ENCODE results near the gene MTMR12.
"Not testable (repeated sequence)": the region's sequence is repeated elsewhere in the genome, so short reads cannot be mapped to it uniquely, and the experiment has no call there.

MTMR12 gene

DNA sequence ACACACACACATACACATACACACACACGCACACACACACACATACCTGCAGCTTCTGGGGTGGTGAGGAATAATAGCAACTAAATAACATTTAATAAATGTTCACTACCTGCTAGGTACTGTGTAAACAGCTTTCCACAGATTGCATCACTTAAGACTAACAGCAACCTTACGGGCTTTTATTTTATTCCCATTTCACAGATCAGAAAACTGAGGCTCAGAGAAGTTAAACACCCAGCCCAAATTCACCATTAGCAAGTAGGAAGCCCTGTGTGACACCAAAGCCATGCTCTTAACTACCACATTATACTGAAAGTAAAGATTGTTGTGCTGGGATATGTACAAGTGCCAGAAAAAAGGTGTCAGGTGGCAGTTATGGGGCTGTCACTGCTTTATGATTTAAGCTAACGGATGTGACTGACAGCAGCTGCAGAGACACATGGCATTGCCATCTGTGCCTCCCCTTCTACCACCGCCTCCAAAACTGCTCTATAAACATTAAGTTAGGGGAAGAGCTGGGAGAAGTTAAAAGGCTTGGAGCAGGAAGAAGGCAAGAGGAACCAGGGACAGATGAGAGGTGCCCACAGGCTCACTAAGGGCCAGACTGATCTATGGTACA lies 13.6 kb downstream of the MTMR12 start:
- DNase-seq (ENCODE audit: low read depth in 2 of 2), result no peak

DNA sequence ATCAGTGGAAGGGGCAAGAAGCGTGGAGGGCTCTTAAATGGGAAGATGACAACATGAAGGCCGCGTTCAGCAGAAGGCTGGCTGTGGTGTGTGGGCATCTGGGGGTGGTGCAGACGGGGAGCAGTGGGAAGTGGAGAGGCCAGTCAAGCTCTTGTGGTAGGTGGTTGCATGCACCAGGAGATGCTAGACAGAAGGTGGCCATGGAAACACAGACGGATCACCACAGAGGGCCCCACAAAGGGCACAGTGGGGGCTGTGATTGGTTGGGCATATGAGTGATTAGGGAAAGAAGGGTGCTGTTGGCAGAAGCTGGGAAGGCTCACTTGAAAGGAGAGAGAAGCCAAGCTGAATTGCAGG lies 14.7 kb downstream of the MTMR12 start:
- DNase-seq (ENCODE audit: low read depth in 2 of 2), result peak in 1 of 2 donors; percentile 34

DNA sequence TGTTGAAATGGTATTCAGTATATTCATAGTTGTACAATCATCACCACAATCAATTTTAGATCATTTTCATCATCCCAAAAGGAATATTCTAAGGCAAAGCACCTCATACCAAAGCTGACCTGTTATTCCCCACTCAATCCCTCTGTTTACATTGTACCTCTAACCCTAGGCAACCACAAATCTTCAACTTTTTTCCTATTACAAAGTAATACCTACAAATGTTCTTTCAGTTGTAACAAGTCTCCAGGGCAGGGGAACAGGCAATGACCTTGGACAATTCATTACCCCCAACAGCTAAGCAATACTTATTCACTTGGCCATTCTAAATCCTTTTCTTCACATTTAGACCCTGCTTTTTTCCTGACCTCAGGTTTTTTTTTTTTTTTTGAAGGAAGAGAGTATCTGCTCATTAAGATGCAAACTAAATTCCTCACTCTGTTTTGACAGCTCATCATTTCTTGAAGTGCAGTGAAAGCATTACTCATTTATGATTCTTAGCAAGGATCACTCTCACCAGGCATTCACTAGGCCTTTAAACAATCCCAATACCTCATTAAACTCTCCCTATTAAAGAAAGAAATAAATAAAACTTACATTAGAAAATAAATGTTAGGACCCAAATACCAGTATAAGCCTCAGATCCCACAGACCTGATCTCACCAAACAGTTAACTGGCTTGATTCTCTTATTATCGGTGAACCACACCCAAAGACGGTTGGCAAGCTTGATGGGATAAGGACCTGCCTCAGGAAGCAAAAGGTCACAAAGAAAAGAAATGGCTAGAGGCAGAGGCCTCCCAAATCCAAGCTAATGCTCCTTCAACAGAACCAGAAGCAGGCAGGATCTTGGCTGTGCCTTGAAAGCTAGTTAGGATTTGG lies 15.3 kb downstream of the MTMR12 start:
- DNase-seq (ENCODE audit: low read depth in 2 of 2), result no peak

DNA sequence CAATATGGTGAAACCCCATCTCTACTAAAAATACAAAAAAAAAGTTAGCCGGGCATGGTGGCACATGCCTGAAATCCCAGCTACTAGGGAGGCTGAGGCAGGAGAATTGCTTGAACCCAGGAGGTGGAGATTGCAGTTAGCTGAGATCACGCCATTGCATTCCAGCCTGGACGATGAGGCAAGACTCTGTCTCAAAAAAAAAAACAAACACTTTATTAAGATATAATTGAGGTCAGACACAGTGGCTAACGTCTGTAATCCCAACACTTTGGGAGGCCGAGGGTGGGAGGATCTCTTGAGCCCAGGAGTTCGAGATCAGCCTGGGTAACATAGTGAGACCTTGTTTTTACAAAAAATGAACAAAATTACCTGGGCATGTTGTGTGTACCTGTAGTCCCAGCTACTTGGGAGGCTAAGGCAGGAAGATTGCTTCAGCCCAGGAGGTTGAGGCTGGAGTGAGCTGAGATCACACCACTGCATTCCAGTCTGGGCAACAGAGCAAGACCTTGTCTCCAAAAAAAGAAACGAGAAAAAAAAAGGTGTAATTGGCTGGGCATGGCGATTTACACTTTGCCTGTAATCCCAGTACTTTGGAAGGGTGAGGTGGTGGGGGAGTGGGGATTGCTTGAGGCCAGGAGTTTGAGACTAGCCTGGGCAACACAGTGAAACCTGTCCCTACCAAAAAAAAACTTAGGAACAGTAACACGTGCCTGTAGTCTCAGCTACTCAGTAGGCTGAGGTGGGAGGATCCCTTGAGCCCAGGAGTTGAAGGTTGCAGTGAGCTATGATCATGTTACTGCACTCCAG lies 16.6 kb downstream of the MTMR12 start:
- not testable (repeated sequence) for DNase-seq (ENCODE audit: low read depth in 2 of 2)

DNA sequence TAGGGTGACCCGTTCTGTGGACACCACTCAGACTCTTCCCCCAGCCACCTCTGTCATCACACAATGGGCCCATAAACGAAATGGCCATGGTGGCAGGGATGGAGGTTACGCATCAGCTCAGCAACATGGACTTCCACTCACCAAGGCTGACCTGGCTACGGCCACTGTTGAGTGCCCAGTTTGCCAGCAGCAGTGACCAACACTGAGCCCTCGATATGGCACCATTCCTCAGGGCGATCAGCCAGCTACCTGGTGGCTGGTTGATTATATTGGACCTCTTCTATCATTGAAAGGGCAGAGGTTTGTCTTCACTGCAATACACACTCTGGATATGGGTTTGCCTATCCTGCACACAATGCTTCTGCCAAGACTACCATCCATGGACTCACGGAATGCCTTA lies 21.1 kb downstream of the MTMR12 start:
- no peak for DNase-seq (ENCODE audit: low read depth in 2 of 2)

DNA sequence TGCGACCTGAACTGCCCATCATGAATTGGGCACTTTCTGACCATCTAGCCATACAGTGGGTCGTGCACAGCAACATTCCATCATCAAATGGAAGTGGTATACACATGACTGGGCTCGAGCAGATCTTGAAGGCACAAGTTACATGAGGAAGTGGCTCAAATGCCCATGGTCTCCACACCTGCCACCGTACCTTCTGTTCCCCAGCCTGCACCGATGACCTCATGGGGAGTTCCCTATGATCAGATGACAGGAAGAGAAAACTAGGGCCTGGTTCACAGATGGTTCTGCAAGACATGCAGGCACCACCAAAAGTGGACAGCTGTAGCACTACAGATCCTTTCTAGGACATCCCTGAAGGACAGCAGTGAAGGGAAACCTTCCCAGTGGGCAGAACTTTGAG lies 21.8 kb downstream of the MTMR12 start:
- no peak for DNase-seq (ENCODE audit: low read depth in 2 of 2)

DNA sequence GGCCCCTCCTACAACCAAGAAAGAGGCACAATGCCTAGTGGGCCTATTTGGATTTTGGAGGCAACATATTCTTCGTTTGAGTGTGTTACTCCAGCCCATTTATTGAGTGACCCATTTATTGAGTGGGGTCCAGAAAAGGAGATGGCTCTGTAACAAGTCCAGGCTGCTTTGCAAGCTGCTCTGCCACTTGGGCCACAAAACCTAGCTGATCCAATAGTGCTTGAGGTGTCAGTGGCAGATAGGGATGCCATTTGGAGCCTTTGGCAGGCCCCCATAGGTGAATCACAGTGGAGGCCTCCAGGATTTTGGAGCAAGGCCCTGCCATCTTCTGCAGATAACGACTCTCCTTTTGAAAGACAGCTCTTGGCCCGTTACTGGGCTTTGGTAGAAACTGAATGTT lies 22.2 kb downstream of the MTMR12 start:
- DNase-seq (ENCODE audit: low read depth in 2 of 2), result not testable (repeated sequence)

DNA sequence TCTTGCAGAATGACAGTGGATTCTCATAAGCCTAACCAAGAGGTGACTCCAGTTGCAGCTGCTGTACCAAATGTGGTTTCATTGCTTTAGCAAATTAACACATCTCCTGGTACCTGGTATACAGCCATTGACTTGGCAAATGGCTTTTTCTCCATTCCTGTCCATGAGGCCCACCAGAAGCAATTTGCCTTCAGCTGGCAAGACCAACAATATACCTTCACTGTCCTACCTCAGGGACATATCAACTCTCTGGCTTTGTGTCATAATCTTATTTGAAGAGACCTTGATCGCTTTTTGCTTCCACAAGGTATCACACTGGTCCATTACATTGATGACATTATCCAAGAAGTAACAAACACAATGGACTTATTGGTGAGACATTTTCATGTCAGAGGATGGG lies 22.8 kb downstream of the MTMR12 start:
- DNase-seq (ENCODE audit: low read depth in 2 of 2), result not testable (repeated sequence)

DNA sequence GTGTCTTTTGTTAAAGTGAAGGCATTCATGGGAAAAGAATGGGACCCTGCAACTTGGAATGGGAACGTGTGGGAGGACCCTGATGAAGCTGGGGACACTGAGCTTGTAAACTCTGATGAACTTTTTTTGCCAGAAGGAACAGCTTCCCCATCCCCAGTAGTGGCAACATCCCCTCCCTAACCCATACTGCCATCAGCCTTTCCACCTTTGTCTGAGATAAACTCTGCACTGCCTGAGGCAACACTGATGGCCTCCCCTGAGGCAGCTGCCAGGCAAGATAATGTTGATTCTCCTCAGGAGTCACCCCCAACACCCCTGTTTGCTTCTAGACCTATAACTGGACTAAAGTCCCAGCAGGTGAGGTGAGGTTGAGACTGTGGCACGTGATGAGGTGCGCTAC lies 24.6 kb downstream of the MTMR12 start:
- DNase-seq (ENCODE audit: low read depth in 2 of 2), result not testable (repeated sequence)

DNA sequence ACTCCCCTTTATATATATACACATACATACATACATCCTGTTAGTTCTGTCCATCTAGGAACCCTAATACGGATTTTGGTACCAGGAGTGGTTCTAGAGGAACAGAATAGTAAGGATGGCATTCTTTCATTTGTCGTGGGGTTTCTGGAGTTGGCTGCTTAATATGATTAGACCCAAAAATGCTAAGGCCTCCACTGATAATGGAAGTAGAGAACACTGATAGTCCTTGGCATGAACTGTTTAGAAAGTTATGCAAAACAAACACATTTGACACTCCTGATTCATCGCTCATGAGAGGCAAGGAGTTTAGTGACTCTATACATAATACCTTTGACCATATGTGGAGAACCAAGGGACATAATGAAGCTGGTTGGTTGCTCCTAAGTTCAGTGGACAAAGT lies 25.2 kb downstream of the MTMR12 start:
- DNase-seq (ENCODE audit: low read depth in 2 of 2), result not testable (repeated sequence)

DNA sequence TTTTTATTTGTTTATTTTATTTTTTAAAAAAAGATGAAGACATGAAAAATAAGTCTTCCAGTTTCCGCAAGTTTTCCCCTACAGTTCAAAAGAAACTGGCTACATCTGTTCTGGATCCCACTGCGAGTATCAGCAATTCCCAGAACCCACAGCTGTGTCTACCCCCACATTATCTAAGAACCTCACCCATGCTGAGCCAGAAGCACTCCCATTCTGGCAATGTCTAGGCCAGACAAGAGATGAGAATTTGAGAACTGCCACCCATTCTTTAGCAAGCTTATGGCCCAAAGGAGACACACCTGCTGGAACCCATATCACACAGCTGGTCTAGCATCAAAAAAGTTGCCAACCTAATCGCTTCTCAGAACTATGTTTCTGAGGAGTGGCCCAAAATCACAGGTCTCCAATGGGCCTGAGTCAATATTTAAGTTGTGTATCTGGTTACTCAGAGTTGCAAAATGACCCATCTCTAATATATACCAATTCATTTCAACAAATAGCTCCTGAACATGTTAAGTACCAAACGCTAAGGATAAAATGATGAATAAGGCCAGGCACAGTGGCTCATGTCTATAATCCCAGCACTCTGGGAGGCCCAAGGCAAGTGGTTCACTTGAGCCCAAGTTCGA lies 27.1 kb downstream of the MTMR12 start:
- DNase-seq (ENCODE audit: low read depth in 2 of 2), result no peak

DNA sequence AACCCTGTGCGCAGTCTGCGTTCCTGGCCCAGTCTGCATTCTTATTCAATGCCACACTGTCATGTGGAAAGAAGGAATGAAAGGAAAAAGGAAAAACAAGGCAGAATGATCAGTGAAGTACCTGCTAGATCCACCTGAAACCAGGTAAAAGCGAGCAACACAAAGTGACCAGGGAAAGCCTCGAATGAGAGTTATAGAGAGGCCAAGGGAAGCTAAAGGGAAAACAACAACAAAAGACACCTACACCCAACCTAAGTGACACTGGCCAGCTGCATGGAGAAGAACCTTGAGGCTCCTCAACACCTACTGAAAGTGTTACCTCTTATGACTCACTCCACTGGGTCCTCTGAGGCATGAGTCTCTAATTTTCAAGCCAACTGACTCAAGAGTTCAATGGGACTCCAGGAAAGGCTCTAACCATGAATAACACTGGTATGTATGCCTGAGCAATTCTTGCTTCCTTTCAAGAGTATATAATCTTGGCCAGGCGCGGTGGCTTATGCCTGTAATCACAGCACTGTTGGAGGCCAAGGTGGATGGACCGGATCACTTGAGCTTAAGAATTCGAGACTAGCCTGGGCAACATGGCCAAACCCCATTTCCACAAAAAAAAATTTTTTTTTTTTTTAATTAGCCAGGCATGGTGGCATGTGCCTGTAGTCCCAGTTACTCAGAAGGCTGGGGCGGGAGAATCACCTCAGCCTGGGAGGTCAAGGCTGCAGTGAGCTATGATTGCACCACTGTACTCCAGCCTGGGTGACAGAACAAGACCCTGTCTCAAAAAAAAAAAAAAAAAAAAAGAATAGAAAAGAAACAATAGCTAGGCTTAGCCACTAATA lies 29.0 kb downstream of the MTMR12 start:
- no peak for DNase-seq (ENCODE audit: low read depth in 2 of 2)

DNA sequence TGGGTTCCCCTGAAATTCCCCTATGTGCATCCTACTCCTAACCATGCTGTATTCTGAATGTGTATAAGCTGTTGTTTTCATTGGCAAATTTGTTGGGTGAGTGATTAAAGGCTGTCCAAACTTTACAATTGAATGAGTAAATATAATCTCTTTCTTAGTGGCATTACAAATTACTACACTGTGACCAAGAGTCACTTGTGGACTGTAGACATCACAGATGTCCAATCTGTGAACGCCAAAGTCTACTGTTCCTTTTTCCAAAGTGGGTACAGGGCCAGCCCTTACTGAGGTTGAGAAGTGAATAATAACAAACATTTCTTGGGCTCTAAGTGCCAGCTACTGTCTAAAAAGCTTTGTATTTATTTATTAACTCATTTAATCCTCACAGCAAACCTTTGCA lies 29.7 kb downstream of the MTMR12 start:
- no peak for DNase-seq (ENCODE audit: low read depth in 2 of 2)

DNA sequence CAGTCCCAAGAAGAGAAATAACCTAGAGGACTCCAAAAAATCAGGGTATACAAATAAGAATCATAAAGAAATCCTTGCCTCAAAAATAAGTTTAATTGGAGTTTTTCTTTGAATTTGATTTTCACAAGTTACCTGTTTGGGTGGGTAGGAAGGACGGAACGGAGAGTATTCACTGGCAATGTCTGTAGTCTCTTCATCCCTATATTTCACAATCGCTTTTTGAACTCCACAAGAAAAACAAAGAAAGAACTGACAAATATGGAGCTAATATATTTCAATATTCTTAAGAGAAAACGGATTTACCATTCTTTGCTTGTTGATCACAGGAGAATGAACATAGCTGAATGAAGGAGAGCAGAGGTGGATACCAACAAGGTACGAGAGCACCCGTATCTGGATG lies 30.1 kb downstream of the MTMR12 start:
- no peak for DNase-seq (ENCODE audit: low read depth in 2 of 2)

DNA sequence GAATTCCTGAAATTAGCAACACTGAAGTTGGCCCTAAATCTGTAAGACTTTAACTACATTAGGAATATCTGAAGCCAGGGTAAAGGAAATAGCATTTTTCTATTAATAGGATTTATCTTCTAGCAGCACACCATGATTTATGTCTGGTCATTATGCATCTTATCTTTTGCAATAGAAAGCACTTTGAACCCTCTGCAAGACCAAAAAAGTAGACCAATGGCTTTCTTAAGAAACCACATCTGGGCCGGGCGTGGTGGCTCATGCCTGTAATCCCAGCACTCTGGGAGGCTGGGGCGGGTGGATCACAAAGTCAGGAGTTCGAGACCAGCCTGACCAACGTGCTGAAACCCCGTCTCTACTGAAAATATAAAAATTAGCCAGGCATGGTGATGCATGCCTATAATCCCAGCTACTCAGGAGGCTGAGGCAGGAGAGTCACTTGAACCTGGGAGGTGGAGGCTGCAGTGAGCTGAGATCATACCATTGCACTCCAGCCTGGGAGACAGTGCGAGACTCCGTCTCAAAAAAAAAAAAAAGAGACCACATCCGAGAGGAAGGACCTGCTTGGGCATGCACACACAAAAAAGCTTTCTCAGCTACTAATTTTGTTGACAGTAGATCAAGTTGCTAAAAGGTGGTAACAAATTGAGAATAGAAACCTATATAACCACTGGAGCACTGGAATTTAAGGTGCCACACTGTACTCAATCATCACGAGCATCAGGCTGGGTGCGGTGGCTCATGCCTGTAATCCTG lies 31.2 kb downstream of the MTMR12 start:
- not testable (repeated sequence) for DNase-seq (ENCODE audit: low read depth in 2 of 2)

DNA sequence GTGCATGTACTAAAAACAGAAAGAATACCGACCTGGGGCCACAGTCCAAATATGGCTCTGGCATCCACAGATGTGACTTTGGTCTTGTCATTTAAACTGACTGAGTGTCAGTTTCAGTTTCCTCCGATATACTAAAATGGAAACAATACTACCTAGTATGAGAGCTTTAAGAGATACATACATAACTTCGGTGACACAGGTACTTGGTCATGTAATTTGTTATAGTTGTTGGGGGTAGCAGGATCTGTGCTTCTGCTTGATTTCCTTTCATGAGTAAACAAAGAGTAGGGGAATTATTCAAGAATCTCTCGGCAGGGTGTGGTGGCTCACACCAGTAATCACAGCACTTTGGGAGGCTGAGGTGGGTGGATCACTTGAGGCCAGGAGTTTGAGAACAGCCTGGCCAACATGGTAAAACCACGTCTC lies 32.1 kb downstream of the MTMR12 start:
- no peak for DNase-seq (ENCODE audit: low read depth in 2 of 2)

DNA sequence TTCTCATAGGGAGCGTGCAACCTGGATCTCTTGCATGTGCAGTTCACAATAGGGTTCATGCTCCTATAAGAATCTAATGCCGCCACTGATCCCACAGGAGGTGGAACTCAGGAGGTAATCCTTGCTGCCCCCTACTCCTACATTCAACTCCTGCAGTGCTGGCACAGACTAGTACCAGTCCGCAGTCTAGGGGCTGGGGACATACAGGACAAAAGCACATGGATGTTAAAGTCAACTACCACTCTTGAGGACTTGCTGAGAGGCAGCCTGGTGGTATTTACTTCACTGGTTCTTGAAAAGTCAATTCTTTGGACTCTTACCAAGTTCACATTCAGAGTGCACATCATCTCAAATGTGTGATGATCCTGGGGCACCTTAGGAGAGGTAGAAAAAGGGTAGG lies 33.0 kb downstream of the MTMR12 start:
- no peak for DNase-seq (ENCODE audit: low read depth in 2 of 2)

DNA sequence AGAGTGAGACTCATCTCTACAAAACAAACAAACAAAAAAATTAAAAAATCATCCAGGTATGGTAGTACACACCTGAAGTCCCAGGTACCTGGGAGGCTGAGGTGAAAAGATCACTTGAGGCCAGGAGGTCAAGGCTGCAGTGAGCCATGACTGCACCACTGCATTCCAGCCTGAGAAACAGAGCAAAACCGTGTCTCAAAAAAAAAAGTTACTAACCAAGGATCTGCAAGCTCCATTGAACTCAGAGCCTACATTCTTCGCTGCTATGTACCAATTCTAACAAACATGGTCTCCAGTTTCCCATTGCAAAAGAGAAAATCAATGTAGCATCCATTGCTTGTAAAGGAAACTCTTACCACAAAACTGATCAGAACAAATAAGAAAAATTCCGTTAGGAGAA lies 33.5 kb downstream of the MTMR12 start:
- DNase-seq (ENCODE audit: low read depth in 2 of 2), result no peak

DNA sequence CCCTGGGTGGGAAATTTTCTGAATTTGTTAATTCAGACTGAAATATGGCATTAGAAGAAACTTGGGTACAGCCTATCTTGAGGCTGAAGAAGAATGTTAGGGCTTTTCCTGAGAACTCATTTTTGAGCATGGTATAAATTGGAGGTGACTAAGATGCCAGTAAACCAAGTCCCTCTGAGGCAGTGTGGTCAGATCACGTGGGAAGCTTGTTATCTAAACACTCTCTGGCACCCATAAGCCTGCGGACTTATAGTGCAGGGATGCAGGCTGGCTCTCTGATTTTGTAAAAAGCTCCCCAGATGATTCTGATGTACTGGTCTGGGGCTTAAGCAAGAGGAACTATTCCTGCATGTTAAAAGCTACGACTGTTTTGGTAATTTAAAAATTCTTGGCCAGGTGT lies 34.3 kb downstream of the MTMR12 start:
- DNase-seq (ENCODE audit: low read depth in 2 of 2), result no peak

DNA sequence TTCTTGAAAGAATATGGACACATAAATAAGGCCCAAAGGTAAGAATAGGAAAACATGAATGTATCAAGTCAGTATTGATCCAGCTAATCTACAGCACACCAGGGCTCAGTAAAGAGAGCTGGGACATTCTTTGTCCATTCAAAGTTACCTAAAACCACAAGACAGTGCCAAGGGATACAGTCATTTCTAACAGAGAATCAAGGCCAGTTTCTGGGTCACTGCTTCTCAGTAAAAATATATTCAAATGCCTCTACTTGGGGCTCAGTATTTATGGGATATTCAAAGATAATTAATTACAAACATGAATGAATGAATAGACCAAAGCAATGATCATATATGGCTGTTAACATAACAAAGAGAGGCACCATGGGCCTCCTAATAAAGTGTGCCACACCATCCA lies 34.9 kb downstream of the MTMR12 start:
- no peak for DNase-seq (ENCODE audit: low read depth in 2 of 2)
